Right ventricle myocardium inferior (tissue), 1 donor: ENCODE data around the gene BCAS4. TPM values are rescaled to one million over a fixed set of nuclear protein-coding genes. Genes with fewer than 3 reads are reported as not detected.
A peak's percentile ranks its signal among the peaks of the same experiment; 100 is the strongest.

ENCODE experiments used
- ATAC-seq: fragments of 200-7000 bp; cut with Tn5 transposase; one replicate; pipeline ENCODE4 v1.9.1; 2020; ENCODE audit warnings: mild to moderate bottlenecking, moderate library complexity
- DNase-seq: peaks from one replicate; pipeline ENCODE4 v3.0.0; 2021; ENCODE audit errors: missing footprints
- intact Hi-C: fragments of 100-400 bp; cut with DNase I; formaldehyde crosslinking; loops from one replicate; pipeline ENCODE4 v1.11.0; 2022
- total RNA-seq: library from RNA; stranded (reverse); fragmentation: NEBNext Ultra II Directional; extraction: Animal tissue kit (Norgen Biotek cat#: 25700); gene quantifications from one replicate; pipeline ENCODE4 v1.2.1, GENCODE V29; 2021
- donor health status: DM: no; HTN: yes; CAD: no; lungs with severe emphysema.

Gene BCAS4
- total RNA-seq, 1 donor from 2014 or later, result 1.8 TPM

DNA sequence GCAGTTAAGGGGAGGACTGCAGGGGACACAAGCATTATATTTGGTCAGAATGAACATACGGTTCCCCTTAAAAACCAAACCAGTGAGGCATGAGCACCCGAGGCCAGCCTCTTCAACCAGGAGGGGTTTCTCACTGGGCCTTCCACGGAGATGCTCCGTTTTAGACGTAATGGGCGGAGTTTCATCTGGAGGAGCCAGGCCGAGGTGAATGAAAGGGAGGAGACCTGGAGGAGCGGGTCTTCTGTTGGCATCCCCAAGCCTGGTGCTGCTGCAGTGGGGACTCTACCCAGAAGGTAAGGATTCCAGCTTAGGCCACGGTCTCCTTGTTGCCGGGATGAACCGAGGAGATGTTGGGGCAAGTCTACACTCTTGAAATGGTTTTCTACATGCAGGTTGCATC is 89.0 kb downstream of the BCAS4 start:
- DNase-seq (no peak), ATAC-seq (no peak)
- intact Hi-C loops, result no loop called here

- intact Hi-C loops, result no loop called here
- no peak for ATAC-seq
- DNase-seq, result no peak
Measured at GRCh38 chr20:50885068-50885467, 90.2 kb downstream of the BCAS4 start.

GRCh38 chr20:50885781-50886180 is 90.9 kb downstream of the BCAS4 start:
- intact Hi-C loops, result no loop called here
- DNase-seq (no peak), ATAC-seq (no peak)

DNA sequence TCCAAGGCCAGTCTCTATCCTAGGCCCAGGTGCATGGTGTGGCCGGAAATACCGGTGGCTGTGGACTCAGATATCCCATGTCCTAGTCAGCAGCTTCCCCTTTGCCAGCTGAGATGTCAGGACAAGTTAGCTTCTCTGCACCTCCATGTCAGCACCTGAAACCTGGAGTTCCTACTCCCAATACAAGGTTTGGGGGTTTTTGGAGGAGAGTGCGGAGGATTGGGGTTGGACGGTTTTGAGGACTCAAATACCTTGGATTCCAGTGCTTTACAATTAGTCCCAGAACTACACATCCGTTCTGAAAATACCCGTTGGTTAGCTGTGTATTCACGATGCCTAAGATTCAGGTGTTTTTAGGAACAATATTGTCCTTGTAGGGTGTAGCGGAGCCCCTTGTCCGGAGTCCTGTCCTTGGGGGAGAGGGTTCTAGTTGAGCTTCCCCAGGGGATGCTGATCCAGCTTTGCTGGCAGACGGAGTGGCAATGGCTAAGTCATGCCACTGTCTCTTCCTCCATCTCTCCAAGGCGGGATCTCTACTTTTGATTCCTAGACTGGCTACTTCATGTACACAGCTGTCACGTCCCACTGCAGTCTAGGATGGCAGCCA is 91.4 kb downstream of the BCAS4 start:
- peak; percentile 9 for ATAC-seq
- intact Hi-C loops, result no loop called here
- DNase-seq, result no peak

DNA sequence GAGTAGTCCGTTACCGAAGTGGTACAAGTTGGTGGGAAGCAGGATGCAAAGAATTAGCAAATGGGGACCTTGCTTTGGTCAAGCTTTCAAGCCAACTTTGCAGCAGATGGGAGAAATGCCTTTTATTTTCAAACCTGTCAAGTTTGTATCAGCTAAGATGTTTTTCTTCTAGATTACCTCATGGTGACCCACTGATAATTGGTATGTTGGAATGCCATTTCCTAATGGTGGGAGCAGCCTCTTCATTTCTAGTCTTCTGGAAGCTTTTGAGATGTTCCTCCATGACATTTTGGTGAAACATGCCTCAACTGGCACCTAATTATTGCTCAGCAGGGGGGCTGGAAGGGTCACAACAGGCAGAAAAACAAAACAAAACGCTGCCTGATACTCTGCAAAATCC is 92.7 kb downstream of the BCAS4 start:
- ATAC-seq (no peak), DNase-seq (no peak)
- intact Hi-C loops, result no loop called here

DNA sequence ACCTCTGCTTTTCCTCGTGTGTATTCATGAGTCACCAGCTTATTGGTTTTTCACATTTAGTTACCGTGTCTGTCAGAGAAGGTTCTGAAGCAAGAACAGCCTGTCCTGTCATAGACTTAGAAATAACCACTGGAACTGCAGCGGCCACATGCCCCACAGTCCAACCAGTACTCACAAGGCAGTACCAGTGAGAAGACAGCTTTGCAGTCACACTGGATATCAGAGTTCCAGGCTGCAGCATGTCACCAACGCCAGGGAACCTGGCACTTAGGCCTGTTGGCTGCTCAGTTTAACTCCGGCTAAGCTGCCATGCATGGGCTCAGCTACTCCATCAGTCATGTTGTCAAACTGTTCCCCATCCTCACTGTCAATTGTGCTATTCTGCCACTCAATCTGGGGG is 96.3 kb downstream of the BCAS4 start:
- intact Hi-C loops, result no loop called here
- ATAC-seq (peak; percentile 47), DNase-seq (no peak)

GRCh38 chr20:50892394-50892793 is 97.5 kb downstream of the BCAS4 start:
- DNase-seq, result no peak
- ATAC-seq, result no peak
- intact Hi-C loops, result no loop called here

- intact Hi-C loops, result no loop called here
- ATAC-seq (no peak), DNase-seq (no peak)
Measured at GRCh38 chr20:50893620-50894019, 98.8 kb downstream of the BCAS4 start.

DNA sequence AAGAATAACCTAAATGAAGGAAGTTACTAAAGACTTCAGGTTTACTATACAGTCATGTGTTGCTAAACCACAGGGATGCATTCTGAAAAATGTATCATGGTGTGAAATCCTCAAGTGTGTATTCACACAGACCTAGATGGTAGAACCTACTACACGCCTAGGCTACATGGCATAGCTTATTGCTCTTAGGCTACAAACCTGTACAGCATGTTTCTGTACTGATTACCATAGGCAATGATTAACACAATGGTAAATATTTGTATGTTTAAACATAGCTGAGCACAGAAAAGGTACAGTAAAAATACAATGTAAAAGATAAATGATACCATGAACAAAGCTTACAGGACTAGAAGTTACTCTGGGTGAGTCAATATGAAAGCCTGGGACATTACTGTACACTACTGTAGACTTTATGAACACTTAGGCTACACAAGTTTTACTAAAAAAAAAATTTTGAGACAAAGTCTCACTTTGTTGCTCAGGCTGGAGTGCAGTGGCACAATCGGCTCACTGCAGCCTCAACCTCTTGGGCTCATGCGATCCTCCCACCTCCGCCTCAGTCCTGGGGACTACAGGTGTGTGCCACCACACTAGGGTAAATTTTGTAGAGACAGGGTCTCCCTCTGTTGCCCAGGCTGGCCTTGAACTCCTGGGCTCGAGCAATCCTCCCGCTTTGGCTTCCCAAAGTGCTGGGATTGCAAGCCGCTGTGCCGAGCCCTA is 100.4 kb downstream of the BCAS4 start:
- intact Hi-C loops, result no loop called here
- DNase-seq, result no peak
- no peak for ATAC-seq

GRCh38 chr20:50898475-50898874 is 103.6 kb downstream of the BCAS4 start:
- no peak for DNase-seq
- ATAC-seq, result no peak

DNA sequence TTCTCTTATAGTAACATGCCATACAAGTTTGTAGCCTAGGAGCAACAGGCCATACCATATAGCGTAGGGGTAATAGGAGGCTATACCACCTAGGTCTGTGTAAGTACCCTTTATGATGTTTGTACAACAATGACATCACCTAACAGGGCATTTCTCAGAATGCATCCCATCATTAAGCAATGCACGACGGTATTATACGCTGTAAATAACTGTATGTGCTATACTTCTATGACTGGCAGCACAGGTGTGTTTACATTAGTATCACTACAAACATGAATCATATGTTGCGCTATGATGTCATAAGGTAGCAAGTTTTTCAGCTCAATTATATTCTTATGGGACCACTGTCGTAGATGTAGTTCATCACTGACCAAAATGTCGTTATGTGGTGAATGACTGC is 105.4 kb downstream of the BCAS4 start:
- ATAC-seq (no peak), DNase-seq (no peak)
- intact Hi-C loops, result no loop called here

More at GRCh38 chr20:50898475-50898874, 103.6 kb downstream of the BCAS4 start:
- intact Hi-C loops, result no loop called here

DNA sequence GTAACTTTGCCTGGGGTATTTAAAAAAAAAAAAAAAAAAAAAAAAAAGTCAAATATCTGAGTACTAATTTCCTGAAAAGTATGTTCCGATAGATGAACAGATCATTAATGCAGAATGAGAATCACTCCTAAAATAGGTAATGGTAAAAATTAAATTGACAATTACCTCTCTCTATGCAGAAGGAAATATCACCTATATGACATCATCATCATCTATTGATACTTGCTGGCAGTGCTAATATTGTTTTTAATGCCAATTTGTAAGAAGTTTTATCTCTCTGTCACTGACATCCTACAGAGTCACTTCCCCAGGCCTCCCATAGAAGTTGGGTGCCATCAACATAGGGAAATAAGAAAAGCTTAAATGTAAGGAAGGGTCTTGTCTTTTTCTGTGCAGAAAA is 106.4 kb downstream of the BCAS4 start:
- ATAC-seq, result no peak
- intact Hi-C loops, result no loop called here

GRCh38 chr20:50903353-50904051 is 108.6 kb downstream of the BCAS4 start:
- ATAC-seq (no peak), DNase-seq (no peak)
- intact Hi-C loops, result no loop called here

More for the DNA sequence above, 106.4 kb downstream of the BCAS4 start:
- no peak for DNase-seq

DNA sequence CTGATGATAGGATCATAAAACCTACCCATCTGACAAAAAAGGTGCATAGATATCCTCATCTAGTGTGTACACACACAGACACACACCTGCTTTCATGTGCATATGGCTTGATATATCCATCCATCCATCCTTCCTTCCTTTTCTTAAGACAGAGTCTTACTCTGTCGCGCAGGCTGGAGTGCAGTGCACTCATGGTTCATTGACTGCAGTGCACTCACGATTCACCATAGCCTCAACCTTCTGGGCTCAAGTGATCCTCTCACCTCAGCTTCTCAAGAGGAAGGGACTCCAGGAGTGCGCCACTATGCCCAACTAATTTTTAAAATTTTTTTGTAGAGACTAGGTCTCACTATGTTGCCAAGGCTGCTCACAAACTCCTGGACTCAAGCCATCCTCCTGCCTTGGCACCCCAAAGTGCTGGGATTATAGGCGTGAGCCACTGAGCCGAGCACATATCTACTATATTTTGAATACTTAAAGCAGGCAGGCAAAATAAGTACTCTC is 109.3 kb downstream of the BCAS4 start:
- intact Hi-C loops, result no loop called here
- no peak for DNase-seq
- no peak for ATAC-seq

- DNase-seq (no peak), ATAC-seq (no peak)
- intact Hi-C loops, result no loop called here
Measured at GRCh38 chr20:50909413-50909812, 114.6 kb downstream of the BCAS4 start.

DNA sequence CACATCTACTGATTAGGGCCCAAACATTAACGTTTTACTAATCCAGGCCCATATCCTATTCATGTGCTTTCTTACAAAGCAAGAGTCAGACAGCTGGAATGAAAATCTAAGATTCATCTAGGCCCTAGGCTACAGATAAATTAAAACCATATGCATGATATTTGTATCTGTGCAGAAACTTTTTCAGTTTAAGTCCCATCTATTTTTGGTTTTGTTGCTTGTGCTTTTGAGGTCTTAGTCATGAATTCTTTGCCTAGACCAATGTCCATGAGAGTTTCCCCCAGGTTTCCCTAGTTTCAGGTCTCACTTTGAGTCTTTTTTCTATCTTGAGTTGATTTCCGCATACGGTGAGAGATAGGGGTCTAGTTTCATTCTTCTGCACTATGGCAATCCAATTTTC is 116.2 kb downstream of the BCAS4 start:
- intact Hi-C loops, result no loop called here
- DNase-seq (no peak), ATAC-seq (no peak)

DNA sequence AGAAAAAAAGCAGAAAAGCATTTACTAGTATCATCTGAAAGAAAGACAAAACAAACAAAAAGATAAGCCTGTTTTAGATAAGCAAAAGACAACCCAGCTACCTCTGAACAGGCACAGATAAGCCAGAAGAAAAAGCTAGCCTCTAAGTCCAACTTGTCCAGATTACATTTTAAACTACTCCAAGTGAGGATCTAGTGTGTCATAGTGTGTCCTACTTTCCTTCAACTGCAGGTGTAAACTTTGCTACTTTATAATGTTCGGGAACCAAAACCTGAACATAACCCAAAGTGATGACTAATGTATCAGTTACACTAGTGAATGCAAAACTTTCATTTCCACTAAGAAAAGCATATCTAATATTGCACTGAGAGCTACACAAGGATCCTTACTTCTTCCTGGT is 116.9 kb downstream of the BCAS4 start:
- no peak for ATAC-seq
- no peak for DNase-seq
- intact Hi-C loops, result no loop called here

GRCh38 chr20:50913690-50914375 is 119.0 kb downstream of the BCAS4 start:
- DNase-seq, result no peak
- no peak for ATAC-seq
- intact Hi-C loops, result no loop called here

DNA sequence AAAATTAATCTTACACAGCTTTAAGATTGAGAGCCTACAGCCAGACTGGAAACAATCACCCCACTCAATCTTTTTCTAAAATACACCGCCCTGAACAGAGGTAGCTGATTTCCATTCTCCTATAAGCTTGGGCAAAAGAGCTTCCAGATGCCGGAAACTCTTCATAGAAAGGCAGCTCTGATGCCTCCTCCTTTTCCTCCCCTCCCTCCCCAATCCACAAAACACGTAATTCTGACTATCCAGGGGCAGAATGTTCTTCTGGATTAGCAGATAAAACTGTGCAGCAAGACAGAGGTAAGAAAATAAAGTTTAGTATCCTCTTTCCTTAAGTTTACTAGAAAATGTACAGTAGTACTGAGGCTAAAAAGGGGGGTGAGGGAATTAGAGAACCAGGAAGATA is 120.6 kb downstream of the BCAS4 start:
- no peak for ATAC-seq
- no peak for DNase-seq
- intact Hi-C loops, result no loop called here
